Memory B cell (primary cell): ENCODE measurements around the gene KIAA0513.

Experiments
- ATAC-seq: fragments of 150-1000 bp; cut with Tn5 transposase; 2 replicates; pipeline ENCODE4 v1.10.0; 2021; ENCODE audit warnings: low read depth, mild to moderate bottlenecking, moderate library complexity
- DNase-seq, 2 donors: peaks; one replicate each; pipeline ENCODE4 v3.0.0; 2022; ENCODE audit warnings: low spot score in 2 of 2
- H3K27ac Mint-ChIP-seq: one replicate; pipeline ENCODE4 v1.8.0; 2022; ENCODE audit warnings: mild to moderate bottlenecking, moderate library complexity, mixed read lengths
- H3K27me3 Mint-ChIP-seq: one replicate; pipeline ENCODE4 v1.8.0; 2022; ENCODE audit warnings: mixed read lengths
- H3K36me3 Mint-ChIP-seq: one replicate; pipeline ENCODE4 v1.8.0; 2022; ENCODE audit warnings: mild to moderate bottlenecking, mixed read lengths
- H3K4me1 Mint-ChIP-seq: one replicate; pipeline ENCODE4 v1.8.0; 2022; ENCODE audit warnings: mixed read lengths
- H3K4me3 Mint-ChIP-seq: one replicate; pipeline ENCODE4 v1.8.0; 2022; ENCODE audit warnings: mild to moderate bottlenecking, moderate library complexity, mixed read lengths
- H3K9me3 Mint-ChIP-seq: one replicate; pipeline ENCODE4 v1.8.0; 2022; ENCODE audit warnings: mixed read lengths

Gene KIAA0513

DNA sequence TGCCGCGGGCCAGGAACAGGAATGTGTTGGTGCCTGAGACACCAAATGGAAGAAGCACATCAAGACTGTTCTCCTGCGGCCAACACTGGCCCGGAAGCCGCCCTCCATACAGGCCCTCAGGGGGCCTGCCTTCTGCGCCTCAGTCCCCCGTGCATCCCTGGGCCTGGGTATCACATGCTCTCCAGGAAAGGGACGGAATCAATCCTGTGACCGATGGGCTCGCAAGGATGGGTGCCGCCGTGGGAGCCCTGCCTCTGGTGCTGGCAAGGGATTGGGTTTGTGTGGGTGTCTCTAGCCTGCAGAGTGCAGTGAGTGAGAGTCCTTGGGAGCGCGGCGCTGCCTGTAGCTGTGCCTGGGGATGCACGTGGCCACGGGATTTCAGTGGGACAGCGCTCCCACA, 65.3 kb downstream of the KIAA0513 start:
- Mint-ChIP-seq H3K9me3 (no peaks in the 10 kb centered on the region), H3K4me1 (no peaks in the 10 kb centered on the region), H3K27ac (no peak overlapping the region), H3K36me3 (no peaks in the 10 kb centered on the region), H3K27me3 (peaks cover 10% of the 10 kb centered on the region), H3K4me3 (no peak overlapping the region)
- DNase-seq: no peak
- no peak for ATAC-seq

DNA sequence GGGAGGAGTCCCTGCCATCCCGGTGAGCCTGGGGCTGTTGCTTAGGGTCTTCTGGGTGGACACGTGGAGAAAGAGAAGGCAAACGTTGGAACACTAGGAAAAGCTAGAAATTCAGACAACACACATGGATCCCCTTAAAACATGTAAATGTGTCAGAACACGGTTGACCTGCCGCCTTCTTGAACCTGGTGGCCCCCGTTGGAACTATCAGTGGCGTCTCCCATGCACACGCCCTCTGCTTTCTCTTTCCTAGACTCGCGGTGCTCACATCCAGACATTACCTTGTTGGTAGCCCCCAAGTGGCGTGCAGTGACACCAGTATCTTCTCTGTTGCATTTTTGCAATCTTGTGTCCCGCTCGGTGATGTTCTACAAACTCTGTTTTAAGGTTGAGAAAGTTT, 66.1 kb downstream of the KIAA0513 start:
- DNase-seq (no peak), ATAC-seq (no peak)
- no peaks in the 10 kb centered on the region for H3K4me1 Mint-ChIP-seq
- no peak overlapping the region for H3K27ac Mint-ChIP-seq
- no peaks in the 10 kb centered on the region for H3K9me3 Mint-ChIP-seq
- H3K4me3 Mint-ChIP-seq: no peak overlapping the region
- H3K27me3 Mint-ChIP-seq: peaks cover 8% of the 10 kb centered on the region
- no peaks in the 10 kb centered on the region for H3K36me3 Mint-ChIP-seq

DNA sequence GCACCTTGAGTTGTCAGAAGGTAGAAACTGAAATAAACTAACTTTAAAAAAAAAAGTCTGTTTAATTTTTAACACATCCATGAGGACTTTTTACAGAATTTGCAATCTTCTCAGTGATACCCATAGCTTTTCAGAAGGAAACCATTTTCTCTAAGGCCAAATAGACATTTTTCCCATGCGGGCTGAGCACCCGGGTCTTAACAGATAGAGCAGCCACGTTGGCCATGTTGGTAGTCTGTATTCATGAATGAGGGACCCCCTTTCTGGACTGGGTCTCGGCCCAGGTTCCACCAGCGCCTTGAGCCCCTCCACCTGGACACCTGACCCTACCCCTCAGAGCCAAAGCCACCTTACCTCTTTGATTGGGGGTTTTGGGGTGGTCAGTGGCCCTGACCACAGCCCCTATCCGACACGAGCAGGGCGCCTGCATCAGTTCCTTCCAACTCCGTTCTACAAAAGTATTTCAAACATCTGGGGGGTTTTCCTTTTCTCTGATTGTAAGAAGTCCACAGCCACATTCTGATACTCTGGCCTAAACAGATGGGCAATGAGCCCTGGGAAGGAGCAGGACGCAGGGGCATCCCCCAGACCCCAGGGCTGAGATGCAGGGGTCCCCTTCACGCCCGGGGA, 66.7 kb downstream of the KIAA0513 start:
- Mint-ChIP-seq H3K9me3 (no peaks in the 10 kb centered on the region), H3K36me3 (no peaks in the 10 kb centered on the region), H3K4me1 (no peaks in the 10 kb centered on the region), H3K27ac (no peak overlapping the region), H3K27me3 (peaks cover 7% of the 10 kb centered on the region), H3K4me3 (no peak overlapping the region)
- ATAC-seq (no peak), DNase-seq (no peak)

DNA sequence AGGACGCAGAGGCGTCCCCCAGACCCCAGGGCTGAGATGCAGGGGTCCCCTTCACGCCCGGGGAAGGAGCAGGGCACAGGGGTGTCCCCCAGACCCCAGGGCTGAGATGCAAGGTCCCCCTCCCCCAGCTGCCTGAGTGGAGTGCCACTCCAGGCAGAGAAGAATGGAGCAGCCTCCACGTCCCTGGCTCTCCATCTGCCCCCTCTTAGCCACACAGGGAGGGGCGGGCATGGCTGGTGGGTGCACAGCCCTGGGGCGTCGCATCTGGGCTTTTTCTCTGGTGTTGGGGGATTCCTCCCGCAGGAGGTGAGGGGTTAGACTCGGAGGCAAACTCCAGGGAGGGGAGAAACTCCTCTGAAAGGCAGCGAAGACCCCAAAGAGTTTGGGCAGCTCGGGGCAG, 67.2 kb downstream of the KIAA0513 start:
- ATAC-seq (no peak), DNase-seq (no peak)
- Mint-ChIP-seq H3K9me3 (no peaks in the 10 kb centered on the region), H3K27me3 (peaks cover 7% of the 10 kb centered on the region), H3K27ac (no peak overlapping the region), H3K4me3 (no peak overlapping the region), H3K36me3 (no peaks in the 10 kb centered on the region), H3K4me1 (no peaks in the 10 kb centered on the region)

DNA sequence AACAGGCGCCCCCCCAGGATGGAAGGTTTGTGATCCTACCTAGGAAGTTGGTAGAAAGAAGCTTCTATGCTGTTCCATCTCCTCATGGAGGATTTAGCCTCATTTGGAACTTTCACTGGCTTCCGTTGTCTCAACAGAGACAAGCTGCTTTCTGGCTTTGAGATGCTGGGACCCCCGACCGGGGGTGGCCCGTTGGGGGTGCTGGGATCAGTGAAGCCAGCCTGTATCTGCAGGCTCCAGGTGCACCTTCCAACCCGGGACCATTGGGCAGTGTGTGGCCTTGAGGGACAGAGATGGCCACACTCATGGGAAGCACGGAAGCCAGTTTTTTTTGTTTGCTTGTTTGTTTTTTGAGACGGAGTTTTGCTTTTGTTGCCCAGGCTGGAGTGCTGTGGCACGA, 69.3 kb downstream of the KIAA0513 start:
- Mint-ChIP-seq H3K27me3 (peaks cover 5% of the 10 kb centered on the region), H3K4me3 (no peak overlapping the region), H3K27ac (no peak overlapping the region), H3K36me3 (no peaks in the 10 kb centered on the region), H3K4me1 (no peaks in the 10 kb centered on the region), H3K9me3 (no peaks in the 10 kb centered on the region)
- DNase-seq (no peak), ATAC-seq (no peak)

DNA sequence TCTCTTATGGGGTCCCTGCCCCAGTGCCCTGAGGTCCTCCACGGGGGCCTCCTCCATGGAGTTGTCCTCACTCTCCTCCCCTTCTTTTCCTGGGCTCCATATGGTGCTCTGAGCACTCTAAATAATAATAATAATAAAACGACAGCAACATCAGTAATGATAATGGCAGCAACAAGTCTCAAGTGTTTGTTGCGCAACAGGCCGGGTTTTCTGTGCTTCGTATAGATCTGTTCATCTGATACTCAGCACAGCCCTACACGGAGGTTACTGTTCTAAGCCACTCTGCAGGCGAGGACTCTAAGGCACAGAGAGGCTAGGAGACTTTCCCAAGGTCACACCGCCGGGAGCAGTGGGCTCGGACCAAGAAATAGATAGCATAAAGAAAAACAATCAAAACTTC, 71.0 kb downstream of the KIAA0513 start:
- no peak overlapping the region for H3K27ac Mint-ChIP-seq
- ATAC-seq (no peak), DNase-seq (no peak)
- peaks cover 4% of the 10 kb centered on the region for H3K27me3 Mint-ChIP-seq
- peaks cover 5% of the 10 kb centered on the region for H3K4me1 Mint-ChIP-seq
- H3K9me3 Mint-ChIP-seq: no peaks in the 10 kb centered on the region
- H3K36me3 Mint-ChIP-seq: no peaks in the 10 kb centered on the region
- no peak overlapping the region for H3K4me3 Mint-ChIP-seq

DNA sequence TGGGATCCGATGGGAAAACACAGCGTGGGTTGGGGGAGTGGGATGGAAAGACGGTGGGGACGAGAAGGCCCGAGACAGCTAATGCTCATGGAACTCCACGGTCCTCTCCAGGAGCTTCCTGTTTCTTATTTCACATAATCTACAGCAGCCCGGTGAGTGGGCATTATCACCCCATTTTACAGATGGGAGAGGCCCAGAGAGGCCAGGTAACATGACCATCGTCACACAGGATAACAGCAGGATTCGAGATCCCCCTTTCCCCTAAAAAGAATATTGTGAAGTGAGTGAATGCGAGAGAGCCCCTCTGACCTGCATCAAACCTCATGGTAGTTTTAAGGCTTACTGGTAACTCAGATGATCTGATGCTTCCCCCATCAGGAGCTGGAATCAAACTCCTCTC, 72.7 kb downstream of the KIAA0513 start:
- H3K36me3 Mint-ChIP-seq: no peaks in the 10 kb centered on the region
- ATAC-seq (no peak), DNase-seq (no peak)
- H3K27me3 Mint-ChIP-seq: no peaks in the 10 kb centered on the region
- H3K27ac Mint-ChIP-seq: no peak overlapping the region
- peaks cover 14% of the 10 kb centered on the region for H3K4me1 Mint-ChIP-seq
- no peak overlapping the region for H3K4me3 Mint-ChIP-seq
- H3K9me3 Mint-ChIP-seq: no peaks in the 10 kb centered on the region

DNA sequence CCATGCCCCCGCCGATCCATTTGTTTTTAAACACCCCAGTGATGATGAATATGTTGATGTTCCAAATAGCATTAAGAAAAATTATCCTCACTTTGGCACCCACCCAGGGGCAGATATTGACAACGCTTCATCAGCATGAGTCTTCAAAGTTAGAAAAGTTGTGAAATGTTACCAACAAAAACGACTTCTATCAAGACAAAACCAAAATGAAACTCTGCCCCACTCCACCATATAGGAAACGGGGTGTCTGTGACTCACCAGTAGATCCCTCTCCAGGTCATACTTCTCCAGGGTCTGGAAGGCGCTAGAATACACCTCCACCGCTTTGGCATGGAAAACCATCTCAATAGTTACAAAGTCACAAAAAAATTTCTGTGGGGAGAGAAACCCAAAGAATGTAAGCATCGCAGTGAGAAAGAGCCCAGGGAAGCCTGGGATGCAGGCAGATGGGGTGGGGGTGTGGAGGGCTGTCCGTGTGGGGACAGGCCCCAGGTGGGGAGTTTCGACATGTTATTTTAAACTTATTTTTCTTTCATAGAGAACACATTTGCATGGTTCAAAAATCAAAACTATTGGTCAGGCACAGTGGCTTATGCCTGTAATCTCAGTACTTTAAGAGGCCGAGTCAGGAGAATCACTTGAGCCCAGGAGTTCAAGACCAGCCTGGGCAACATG, 74.5 kb downstream of the KIAA0513 start:
- H3K4me3 Mint-ChIP-seq: no peak overlapping the region
- H3K4me1 Mint-ChIP-seq: peaks cover 14% of the 10 kb centered on the region
- ATAC-seq (no peak), DNase-seq (no peak)
- no peaks in the 10 kb centered on the region for H3K36me3 Mint-ChIP-seq
- no peaks in the 10 kb centered on the region for H3K9me3 Mint-ChIP-seq
- H3K27ac Mint-ChIP-seq: no peak overlapping the region
- no peaks in the 10 kb centered on the region for H3K27me3 Mint-ChIP-seq

DNA sequence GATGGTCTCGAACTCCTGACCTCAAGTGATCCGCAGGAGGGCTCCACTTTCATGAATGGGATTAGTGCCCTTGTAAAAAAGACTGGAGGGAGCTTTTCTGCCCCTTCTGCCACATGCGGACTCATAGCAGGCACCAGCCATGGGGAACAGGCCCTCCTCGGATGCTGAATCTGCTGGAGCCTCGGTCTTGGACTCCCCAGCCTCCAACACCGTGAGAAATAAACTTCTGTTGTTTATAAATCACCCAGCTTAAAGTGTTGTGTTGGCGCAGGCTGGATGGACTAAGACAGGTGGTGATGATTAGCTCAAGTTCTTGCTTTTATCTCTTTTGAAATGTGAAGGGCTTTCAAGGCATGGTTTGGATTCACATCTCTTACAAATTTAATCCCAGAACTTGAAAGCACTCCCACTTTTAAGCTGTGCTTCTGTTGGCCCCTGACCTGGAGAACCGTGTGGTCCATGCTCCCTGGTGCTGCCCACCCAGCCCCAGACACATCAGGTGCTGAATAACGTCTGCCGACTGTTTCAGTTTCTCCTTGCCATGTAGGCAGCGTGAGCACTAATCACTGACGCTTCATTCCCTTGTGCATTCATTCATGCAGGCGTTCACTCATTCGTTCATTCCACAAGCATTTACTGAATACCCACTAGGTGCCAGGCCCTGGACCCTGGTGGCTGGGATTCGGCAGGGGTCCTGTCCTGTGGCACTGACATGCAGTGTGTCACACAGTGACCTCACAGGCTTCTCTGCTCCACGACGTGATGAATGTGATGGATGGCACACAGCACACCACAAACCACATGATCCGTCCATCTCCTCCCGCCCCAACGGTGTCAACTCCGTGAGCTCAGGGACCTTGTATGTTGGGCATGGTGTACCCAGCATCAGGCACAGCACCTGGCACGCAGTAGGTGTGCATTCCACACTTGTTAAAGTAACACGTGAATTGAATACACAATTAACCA, 75.8 kb downstream of the KIAA0513 start:
- H3K27ac Mint-ChIP-seq: no peak overlapping the region
- H3K4me1 Mint-ChIP-seq: peaks cover 14% of the 10 kb centered on the region
- ATAC-seq (no peak), DNase-seq (no peak)
- no peaks in the 10 kb centered on the region for H3K9me3 Mint-ChIP-seq
- H3K27me3 Mint-ChIP-seq: no peaks in the 10 kb centered on the region
- no peak overlapping the region for H3K4me3 Mint-ChIP-seq
- no peaks in the 10 kb centered on the region for H3K36me3 Mint-ChIP-seq

DNA sequence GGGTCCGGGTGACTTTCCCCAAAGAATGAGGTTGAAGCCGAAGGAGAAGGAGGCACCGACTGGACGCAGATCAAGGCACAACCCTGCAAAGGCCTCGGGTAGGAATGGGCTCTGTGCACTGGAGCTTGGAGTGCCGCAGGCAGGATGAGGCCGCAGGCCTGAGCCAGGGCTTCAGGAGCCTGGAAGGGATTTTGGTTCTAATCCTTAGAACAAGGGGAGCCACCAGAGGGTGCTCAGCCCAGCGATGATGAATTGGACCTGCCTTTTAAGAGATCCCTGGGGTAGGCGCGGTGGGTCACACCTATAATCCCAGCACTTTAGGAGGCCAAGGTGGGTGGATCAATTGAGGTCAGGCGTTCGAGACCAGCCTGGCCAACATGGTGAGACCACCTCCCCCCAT, 76.6 kb downstream of the KIAA0513 start:
- no peak overlapping the region for H3K27ac Mint-ChIP-seq
- DNase-seq (no peak), ATAC-seq (no peak)
- no peaks in the 10 kb centered on the region for H3K36me3 Mint-ChIP-seq
- H3K9me3 Mint-ChIP-seq: no peaks in the 10 kb centered on the region
- H3K4me1 Mint-ChIP-seq: peaks cover 14% of the 10 kb centered on the region
- no peak overlapping the region for H3K4me3 Mint-ChIP-seq
- H3K27me3 Mint-ChIP-seq: no peaks in the 10 kb centered on the region

DNA sequence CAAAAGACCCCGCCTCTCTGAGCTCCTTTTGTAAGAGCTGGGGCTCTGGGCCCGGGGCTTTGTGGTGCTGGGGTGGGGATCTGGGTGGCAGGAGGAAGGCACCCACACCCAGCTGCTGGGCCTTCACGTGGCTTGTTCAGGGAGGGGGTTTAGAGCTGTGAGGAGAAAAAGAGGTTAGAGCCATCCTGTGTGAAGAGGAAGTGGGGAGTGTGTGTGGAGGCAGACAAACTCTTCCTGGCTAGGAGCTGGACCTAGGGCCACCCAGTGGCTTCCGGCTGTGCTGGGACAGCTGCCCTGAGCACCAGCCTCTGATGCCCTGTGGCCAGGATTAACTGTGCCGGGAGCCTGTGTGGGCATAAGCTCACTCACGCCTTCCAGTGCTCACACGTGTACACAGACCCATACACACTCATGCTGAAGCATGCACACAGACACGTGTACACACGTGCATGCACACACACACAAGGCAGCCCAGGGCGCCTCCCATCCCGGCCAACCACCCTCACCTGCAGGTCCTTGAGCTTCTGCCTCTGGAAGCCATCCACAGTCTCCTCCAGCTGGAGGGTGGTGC, 77.3 kb downstream of the KIAA0513 start:
- no peaks in the 10 kb centered on the region for H3K9me3 Mint-ChIP-seq
- no peaks in the 10 kb centered on the region for H3K36me3 Mint-ChIP-seq
- ATAC-seq (peak; percentile 86), DNase-seq (no peak)
- peak overlapping the region; percentile 9 for H3K27ac Mint-ChIP-seq
- H3K4me3 Mint-ChIP-seq: peak overlapping the region; percentile 35
- H3K4me1 Mint-ChIP-seq: peaks cover 14% of the 10 kb centered on the region
- no peaks in the 10 kb centered on the region for H3K27me3 Mint-ChIP-seq

DNA sequence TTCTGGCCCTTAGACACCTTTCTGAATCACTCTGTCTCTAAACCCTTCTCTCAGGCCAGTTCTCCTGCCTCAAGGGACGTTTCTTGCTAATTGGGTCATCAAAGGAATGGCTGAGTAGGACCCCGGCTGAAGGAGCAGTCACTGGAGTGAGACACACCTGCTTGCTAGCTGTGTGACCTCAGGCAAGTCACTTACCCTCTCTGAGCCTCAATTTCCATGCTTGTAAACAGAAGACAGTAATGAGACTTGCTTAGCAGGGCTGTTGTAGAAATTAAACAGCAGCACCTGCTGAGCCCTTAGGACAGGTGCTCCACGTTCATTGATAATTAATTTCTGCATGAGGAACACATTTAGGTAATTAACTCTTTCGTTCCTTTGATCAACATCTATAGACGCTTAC, 77.9 kb downstream of the KIAA0513 start:
- Mint-ChIP-seq H3K9me3 (no peaks in the 10 kb centered on the region), H3K27me3 (no peaks in the 10 kb centered on the region), H3K36me3 (no peaks in the 10 kb centered on the region), H3K4me1 (peaks cover 14% of the 10 kb centered on the region), H3K4me3 (no peak overlapping the region), H3K27ac (no peak overlapping the region)
- no peak for DNase-seq
- ATAC-seq: no peak

DNA sequence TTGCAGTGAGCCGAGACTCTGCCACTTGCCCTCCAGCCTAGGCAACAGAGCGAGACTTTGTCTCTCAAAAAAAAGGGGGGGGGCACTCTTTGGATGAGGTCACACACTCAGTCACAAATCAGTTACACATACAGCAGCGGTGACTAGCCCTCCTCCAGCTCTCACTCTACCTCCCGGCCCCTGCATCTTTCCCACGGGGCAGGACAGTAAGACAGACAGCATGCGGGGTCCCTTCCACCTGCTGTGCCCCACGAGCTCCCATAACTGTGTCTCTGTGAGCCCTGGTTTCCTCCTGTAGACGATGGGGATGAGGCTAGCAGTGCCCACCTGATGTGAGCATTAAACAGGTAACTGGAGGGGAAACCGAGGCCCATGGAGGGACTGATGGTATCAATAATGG, 79.5 kb downstream of the KIAA0513 start:
- no peaks in the 10 kb centered on the region for H3K27me3 Mint-ChIP-seq
- H3K36me3 Mint-ChIP-seq: no peaks in the 10 kb centered on the region
- no peak overlapping the region for H3K4me3 Mint-ChIP-seq
- ATAC-seq: no peak
- peaks cover 14% of the 10 kb centered on the region for H3K4me1 Mint-ChIP-seq
- H3K9me3 Mint-ChIP-seq: no peaks in the 10 kb centered on the region
- H3K27ac Mint-ChIP-seq: no peak overlapping the region
- DNase-seq: no peak

DNA sequence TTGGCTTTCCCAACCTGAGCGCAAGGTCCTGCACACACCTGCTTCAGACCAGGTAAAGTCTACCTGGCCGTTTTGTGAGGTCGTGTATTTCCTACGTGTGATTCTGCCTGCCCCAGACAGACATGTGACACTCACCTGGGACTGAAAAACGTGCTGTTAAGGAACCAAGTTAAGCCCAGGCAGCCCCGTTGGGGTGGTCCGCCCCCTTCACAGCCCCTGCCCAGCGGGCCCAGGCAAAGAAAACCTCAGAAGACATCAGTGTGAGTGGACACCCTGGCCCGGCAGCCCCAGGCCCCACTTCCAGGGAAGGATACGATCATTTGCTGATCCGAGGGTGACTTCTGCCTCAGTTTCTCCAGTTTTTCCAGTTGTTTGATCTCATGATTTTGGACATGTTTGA, 79.9 kb downstream of the KIAA0513 start:
- H3K9me3 Mint-ChIP-seq: no peaks in the 10 kb centered on the region
- H3K4me1 Mint-ChIP-seq: peaks cover 13% of the 10 kb centered on the region
- DNase-seq (no peak), ATAC-seq (no peak)
- no peak overlapping the region for H3K4me3 Mint-ChIP-seq
- no peaks in the 10 kb centered on the region for H3K27me3 Mint-ChIP-seq
- H3K27ac Mint-ChIP-seq: no peak overlapping the region
- no peaks in the 10 kb centered on the region for H3K36me3 Mint-ChIP-seq
